HG02642 (cell line): Measurements from ENCODE around the gene CHKB.

Source experiments
- ATAC-seq: cut with Tn5 transposase; IDR thresholded peaks from one replicate; pipeline ENCODE4 v1.9.1; 2021; ENCODE audit warnings: mild to moderate bottlenecking; ENCODE audit not compliant: unreplicated experiment, poor library complexity

Gene CHKB

DNA sequence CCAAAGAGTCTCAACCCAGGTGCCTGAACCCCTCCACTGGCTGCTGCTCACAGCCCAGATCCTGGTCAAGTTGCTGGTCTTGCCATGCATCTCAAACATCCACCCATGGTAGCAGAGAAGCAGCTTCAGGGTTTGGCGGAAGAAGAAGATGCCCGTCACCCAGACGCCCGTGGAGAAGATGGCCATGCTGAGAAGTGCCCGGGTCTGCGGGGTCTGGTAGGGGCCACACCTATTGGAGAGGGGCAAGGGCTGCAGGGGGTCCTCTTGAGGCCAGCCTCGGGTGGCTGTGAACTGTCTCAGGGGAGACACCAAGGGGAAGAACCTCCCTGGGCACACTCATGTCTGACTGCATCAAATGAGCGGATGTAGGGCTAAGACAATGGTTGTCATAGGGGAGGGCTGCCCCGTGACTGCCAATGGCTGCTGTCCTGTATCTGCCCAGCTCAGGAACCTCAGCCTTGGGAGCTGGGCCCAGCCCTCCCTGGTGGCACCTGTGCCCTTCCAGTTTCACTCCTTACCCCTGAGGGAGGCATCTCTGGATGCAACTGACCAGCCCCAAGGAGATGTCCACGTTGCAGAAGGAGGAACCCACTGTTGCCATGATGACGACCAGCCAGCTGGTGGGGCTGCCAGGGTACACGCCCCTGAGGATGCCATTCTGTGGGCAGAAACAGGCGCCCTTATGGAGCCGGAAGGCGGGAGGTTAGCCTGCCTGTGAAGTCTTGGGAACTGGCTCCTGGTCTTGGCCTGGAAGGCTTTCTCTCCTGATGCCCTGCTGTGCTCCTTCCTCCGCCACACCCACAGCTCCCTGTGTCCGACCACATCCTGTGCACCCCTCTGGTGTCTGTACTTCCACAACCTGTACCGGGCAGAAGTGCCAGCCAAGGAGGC lies 5.6 kb downstream of the CHKB start:
- no peak for ATAC-seq

DNA sequence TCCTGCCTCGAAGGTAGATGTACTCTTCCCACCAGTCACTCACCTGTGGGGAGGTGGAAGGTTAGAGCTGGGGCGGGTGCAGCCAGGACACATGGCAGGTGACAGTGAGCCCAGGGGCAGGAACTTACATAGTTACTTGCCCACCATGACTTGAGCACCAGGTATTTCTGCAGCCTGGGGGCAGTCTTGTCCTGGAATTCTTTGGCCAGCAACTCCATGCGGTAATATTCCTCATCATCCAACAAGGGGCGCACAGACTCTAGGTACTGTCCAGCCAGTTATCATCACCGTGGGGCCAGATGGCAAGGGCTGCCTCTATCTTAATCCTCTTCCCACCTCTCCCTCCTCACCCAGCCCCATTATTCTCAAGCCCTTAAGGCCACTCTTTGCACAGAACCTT lies 6.6 kb downstream of the CHKB start:
- no peak for ATAC-seq

DNA sequence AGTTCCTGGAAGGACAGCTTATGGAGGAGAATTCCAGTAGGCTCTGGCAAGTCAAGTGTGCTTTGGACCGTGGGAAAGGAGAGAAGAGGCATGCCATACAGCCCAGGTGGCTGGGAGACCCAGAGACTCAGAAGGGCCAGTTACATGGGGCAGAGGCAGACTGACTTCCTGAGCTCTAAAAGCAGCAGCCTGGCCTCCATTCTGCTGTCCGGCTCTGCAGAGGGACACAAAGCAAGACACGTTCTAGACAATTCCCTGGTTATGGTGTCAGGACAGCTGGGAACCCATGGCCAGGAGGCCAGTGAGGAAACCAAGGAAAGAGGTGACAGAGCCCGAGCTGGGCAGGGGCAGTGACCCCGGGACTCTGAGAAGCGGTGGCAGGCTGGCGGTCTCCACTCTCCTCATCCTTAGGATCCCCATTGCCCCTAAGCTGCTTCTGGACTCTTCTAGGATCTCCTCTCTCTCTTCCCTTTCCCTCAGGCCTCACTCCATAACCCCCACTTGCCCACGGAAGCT lies 7.2 kb downstream of the CHKB start:
- ATAC-seq, result no peak

DNA sequence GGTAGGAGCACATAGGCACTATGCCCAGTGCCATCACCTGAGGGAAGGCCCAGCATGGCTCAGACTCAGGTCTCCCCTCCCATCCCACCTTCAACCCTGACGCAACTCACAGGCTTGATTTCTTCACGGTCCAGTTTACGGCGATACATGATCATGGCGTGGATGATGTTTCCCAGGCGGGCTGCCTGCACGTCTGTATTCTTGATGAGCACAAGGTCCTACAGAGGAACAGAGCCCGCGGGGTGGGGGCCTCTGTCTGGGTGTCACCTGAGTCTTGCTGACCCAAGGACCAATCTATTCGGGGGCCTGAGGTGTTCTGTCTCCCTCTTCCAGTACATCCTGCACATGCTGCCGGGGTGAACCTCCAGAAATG lies 8.3 kb downstream of the CHKB start:
- no peak for ATAC-seq

DNA sequence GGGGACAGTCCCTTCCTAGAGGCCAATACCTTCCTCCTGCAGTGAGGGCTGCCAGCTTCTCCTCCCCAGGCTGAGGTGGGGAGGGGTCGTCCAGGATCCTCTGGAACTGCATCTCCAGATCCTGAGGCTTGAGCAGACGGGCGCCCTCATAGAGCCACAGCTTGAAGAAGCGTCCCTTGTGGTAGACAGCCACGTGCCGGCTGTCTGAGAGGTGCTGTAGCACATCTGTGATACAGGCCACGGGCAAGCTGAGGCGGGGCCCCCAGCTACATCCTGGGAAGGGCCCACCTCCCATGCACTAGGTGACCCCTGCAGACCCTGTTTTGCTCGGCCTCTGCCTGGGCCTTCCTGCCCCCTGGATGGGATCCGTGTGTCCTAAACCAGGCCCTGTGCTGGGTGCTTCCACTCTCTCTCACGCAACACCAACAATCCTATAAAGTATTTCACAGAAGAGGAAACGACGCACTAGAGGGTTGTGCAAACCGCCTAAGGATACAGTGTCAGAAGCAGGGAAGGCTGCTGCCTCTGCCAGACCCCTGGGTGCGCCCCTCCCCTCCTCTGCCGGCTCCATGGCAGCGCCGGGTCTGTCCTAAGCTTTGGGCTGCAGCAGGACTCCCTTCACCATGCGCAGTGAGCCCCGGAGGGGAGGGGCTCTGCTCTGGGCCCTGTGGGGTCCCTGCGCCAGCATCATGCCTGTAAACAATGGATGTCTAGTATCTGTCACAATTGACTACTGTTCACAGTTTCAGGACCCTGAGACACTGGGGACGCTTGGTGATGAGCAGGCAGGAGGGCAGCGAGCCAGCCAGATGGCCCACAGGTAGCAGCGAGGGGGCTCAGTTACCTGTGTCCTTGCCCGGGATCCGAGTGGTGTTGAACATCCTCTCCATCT lies 8.9 kb downstream of the CHKB start:
- ATAC-seq, result no peak

DNA sequence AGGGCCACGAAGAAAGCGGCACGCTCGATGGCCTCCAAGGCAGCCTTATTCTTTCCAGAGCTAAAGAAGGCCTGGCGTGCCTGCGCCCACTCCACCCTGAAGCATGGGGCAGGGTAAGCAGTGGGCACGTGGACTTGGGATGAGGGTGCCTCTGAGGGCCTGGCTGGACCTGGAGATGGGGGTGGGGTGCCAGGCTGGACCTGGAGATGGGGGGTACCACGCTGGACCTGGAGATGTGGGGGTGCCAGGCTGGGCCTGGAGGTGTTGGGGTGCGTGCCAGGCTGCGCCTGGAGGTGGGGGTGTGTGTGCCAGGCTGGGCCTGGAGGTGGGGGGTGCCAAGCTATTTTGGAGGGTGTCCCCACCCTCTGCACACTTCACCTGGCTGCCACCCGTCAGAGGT lies 9.7 kb downstream of the CHKB start:
- no peak for ATAC-seq

DNA sequence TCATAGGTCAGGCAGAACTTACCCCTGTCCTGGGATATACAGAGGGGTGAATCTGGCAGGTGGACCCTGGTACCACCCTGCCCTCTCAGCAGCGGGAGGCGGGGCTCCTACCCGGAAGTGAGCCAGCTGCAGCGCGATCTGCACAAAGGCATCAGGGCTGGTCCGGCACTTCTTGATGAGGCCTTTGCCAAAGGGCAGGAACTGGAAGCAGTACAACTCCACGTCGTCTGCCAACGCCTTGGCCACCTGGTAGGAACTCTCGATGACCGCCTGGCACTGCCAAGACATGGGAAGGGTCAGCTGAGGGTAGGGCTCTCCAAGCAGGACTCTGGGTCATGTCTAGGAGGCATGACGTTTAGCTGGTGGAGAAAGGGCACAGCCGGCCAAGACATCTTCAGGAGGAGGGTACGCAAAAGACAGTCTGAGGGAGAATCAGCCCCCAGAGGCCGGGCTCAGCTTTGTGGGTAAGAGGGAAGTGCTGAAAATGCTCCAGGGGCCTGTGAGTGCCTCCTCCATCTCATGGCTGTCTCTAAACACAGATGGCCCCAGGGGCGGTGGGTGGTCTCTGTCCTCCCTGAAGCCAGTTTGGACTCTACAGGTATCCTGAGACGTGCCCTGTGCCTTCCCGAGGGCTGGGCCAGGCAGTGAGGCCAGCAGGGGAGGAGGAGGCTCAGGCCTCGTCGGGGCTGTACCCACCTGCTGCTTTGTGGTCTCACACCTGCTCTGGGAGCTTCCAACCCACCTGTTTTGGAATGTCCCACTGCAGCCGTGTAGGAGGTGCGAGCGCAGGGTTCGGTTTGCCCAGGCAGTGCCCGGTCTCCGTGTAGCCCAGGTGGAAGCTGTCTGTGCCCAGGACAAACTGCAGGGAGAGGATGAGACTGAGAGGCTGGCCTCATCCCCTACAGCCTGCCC lies 11.1 kb downstream of the CHKB start:
- ATAC-seq, result no peak

DNA sequence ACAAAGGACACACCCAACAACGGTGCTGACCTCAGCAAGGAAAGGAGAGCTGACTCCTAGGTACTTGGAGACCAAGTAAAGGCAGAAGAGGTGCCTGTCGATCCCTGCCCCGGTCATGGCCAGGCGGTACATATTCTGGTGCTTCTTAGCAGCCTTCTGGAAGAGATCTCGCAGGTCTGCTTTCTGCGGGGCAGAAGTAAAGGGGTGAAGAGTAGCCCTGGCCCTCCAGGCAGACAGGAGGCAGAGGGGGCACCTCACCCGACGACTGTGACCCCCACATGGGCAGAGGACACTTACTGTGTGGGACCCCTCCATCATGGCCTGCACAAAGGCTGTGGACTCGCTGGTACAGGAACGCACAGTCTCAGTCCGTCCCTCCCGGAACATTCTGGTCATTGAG lies 11.8 kb downstream of the CHKB start:
- ATAC-seq, result no peak

DNA sequence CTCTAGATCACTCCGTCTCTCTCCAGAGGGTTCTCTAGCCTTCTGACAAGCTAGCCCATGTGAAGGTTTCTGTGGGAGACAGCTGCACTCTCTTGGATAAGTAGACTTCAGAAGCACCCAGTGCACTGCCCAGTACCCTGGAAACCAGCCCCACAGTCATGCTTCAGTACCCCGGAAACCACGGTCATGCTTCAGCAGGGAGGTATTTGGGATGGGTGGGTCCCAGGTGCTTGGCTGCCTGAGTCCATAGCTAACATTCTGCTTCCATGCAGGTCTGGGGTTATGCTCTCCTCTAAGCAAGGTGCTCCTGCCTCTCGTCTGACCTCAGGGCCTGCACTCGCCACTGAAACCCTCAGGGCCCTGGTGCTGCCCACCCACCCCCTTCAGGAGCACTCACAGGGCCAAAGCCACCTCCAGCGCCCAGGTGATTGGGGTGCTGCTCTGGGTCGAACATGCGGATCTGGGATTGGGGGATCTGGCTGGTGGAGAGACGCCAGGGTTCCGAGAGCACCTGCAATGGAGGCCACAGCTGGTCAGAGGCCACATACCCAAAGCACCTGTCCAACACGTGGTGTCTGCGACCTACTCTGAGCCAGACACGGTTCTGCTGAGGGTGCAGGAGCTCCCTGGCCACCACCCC lies 12.6 kb downstream of the CHKB start:
- ATAC-seq, result no peak

DNA sequence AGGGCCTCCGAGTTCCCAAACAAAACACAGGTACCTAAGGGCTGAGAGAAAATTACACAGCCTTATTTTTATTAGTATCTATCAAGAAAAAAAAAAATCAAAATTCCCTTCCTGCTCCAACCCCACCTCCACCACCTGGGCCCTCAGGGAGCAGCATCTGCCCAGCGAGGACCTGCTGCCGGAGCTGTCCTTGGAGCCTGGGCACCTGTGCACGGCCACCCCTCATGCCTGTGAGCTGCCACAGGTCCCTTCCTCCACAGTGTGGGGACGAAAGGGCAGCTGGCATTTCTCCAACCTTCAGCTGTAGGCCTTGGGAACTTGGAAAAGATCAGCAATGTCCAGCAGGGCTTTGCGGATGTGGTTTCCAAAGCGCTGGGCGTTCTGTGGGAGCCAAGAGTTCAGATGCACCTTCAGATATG lies 13.6 kb downstream of the CHKB start:
- no peak for ATAC-seq

DNA sequence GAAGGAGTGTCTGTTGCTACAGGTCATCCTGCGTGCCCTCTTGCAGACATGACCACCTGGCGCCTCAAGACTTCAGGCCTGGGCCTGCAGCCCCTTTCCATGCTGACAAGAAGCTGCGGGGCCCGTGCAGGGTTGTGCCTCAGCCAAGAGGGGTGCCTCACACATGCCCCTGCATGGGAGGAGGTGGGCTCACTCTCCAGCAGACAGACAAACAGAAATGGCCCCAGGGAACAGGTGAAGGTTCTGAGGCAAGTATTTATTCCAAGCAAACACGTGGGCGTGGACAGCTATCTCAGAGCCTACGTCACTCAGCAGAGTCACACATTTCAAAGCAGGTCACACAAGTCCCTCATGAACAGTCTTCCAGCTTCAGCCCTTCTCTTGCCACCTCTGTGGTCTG lies 14.0 kb downstream of the CHKB start:
- ATAC-seq, result no peak

DNA sequence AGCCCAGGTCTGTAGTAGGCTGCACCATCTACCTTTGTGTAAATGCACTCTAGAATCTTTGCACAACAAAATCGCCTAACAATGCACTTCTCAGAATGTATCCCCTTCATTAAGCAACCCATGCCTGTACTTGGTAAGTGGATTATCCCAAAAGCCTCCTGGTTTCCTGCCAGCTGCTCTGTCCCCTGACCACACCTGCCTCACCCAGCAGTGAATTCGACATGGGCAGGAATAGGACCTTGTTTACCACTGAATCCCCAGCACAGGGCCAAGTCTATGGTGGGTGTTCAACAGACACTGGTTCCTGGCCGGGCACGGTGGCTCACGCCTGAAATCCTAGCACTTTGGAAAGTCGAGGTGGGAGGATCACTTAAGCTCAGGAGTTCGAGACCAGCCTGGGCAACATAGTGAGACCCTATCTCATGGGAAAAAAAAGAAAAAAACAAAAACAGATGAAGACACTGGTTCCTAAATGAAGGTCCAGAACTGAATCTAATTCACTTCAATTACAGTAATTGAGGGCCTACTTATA lies 14.9 kb downstream of the CHKB start:
- no peak for ATAC-seq

DNA sequence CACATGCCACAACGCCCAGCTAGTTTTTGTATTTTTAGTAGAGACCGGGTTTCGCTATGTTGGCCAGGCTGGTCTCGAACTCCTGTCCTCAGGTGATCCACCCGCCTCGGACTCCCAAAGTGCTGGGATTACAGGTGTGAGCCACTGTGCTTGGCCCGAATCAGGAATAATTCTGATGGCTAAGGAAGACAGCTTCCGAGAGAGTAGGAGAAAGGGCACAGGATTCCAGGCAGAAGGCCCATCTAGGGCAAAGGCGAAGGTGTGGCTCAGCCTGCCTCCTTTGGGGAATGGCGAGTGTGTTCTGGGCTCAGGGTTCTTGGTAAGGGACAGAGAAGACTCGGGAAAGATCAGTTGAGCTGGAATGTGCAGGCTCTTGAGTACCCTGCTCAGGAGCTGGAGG lies 18.4 kb downstream of the CHKB start:
- no peak for ATAC-seq

DNA sequence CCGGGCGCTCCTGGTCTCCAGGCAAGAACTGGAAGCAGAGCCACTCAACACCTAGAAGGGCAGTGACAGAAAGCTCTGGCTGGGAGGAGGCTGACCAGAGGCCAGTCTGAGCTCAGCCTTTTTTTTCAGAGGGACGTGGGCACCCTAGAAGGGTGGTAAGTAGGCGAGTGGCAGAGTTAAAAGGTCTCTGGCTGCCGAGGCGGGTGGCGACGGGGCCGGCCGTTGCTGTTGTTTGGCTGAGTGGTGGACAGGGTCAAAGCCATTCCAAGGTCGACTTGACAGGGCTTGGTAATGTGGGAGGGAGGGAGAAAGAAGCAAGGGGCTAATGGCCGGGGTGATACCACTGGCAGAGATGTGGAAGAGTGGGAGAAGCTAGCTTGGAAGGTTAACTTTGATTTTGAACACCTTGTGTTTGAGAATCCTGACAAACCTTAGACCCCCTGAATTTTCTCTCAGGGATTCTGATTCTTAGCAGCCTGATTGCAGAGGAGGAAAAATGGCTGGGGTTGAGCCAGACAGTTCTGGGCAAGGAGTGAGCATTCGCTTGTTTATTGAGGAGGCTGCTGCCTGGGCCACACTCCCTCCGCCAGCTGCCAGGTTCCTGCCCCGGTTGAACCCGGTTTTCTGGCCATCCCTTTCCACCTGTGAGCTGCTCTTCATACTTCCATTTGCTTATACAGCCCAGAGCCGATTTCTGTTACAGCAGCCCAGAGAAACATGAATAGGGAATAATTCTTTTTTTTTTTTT lies 19.1 kb downstream of the CHKB start:
- ATAC-seq, result no peak

DNA sequence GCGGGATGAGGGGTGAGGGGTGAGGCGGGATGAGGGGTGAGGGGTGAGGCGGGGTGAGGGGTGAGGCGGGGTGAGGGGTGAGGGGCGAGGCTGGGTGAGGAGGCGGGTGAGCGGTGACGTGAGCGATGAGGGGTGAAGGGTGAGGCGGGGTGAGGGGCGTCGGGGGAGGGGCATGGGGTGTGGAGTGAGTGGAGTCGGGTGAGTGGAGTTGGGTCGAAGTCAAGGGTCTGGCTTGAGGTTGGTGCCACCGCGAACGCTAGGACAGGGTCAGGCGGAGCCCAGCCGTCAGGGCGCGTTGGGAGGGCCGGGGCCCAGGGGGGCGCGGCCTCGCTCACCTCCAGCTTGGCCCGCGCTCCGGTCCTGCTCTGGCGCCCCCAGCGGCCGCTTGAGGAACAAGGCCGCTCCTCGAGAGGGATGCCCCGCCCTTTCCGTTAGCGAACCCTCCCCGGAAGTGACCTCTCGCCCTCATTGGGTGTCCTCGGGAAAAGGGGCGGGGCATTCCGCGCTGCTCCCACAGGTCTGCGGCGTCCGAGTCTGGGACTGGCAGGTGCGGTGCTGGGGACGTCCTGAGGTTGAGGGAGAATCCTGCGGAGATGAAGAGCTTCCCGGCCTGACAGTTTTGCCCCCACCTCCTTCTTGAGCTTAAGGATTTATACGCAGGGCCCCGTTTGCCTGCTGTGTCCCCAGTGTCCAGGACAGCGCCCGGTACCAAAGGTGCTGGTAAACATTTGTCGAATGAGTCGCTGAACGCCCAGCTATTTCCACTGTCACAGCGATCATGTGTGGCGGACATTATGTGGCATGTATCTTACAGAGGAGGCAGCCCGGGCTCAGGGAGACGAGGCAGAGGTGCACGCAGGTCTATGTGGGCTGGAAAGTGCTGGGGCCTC lies 19.9 kb downstream of the CHKB start, which contains the start of gene SYCE3:
SYCE3 (minus strand) TSS at position 397 of the 890 bp plus-strand sequence. CDS start 6,514 bp downstream, outside the sequence.
- peak; percentile 95 for ATAC-seq

DNA sequence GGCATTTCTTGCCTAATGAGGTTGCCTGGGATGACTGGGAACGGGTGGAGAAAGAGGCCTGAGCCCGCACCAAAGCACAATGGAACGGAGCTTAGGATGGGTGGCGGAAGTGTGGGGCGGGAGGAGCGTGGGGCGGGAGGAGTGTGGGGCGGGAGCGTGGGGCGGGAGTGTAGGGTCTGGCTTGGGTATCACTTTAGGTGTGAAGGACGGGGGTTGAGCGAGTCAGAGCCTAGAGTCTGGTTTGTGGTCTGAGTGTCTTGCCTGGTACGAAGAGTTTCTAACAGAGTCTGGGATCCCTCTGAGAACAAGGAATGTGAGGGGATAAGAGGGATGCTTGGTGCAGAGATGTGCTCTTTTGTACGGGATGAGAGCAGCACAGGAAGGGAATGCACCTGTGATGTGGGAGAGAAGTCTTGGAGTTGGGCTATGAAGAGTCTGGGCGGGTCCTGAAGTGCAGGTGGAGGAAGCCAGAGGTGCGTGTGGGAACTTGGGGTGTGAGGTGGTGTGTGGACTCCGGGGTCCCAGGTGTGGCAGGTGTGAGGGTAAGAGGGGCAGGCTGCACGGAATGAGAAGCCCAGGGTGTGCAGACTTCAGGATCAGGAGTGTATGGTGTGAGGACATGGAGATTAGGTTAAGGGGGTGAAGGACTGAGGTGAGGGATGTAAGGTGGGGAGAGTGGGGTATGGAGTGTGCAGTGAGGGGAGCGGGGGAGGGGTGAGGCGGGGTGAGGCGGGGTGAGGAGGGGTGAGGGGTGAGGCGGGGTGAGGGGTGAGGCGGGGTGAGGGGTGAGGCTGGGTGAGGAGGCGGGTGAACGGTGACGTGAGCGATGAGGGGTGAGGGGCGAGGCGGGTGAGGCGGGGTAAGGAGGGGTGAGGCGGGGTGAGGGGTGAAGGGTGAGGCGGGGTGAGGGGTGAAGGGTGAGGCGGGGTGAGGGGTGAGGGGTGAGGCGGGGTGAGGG lies 21.0 kb downstream of the CHKB start:
- no peak for ATAC-seq

DNA sequence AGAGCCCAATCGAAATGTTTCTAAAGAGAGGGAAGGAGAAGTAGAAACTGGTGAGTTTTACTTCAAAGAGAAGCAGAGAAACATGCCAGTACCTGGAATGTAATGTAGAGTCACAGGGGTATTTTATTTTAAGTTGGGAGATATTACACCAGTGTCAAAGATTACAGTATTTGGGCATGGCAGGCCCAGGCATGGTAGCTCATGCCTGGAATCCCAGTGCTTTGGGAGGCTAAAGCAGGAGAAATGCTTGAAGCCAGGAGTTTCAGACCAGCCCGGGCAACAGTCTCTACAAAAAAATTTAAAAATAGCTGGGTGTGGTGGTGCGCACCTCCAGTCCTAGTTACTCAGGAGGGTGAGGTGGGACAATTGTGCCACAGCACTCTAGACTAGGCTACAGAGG lies 22.6 kb downstream of the CHKB start:
- ATAC-seq, result no peak
